HL-60/S4 treated with retinoic acid at 250 ng/mL for 4 days and 3 days (cell line): ENCODE results near the gene ATG5.

Experiments
- in situ Hi-C: fragments of 300-500 bp; cut with MboI; formaldehyde crosslinking; loops from 2 replicates; pipeline ENCODE4 v1.7.0; 2022; ENCODE audit warnings: low sequenced_read_pairs

ATG5 gene

DNA sequence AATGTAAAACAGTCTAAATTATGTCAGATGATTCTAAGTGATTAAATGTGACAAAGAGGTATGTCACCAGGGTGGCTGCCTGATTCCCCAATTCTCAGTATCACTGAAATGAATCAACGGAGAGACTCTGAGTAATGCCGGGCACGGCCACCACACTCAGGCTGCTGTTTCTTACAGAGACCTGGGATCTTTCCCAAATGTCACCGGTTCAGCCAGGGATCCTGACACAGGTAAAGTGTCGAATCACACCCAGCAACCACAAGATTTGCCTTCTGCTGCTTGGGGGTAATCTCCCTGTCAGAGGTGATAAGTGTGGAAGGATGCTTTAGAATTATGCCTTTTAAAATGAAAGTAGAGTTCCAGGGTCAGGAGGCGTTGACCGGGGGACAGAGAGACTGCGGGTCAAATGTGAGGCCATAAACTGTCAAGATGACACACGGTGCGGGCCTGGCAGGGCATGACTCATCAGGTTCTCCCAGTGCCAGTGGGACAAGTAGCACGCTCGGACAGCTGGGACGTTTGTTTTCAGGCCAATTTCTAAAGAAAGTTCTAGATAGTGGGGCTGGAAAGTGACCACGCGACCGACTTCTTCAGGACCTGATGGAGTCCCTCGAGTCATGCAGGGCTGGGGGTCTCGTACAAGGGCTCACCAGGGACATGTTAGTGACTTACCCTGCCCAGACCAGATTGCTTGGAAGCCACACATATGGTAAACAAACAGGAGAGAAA lies 190.5 kb downstream of the ATG5 start:
- in situ Hi-C loops = no loop called here
